Amniotic epithelial cell (primary cell): Measurements from ENCODE around the gene BGLAP.
A peak's percentile ranks its signal among the peaks of the same experiment; 100 is the strongest.
"Not testable (repeated sequence)": the region's sequence is repeated elsewhere in the genome, so short reads cannot be mapped to it uniquely, and the experiment has no call there.

ENCODE experiments used
- DNase-seq: peaks from one replicate; pipeline ENCODE4 v3.0.0-alpha.2; 2010; ENCODE audit warnings: low read depth

The BGLAP gene

GRCh38 chr1:156241926-156242325 lies at the start of gene BGLAP:
BGLAP (plus strand) TSS chr1:156242184; CDS start chr1:156242232, 48 bp downstream.
- no peak for DNase-seq

- no peak for DNase-seq
Measured at GRCh38 chr1:156193208-156193487, 48.8 kb upstream of the BGLAP start.

GRCh38 chr1:156193488-156194299 lies 48.3 kb upstream of the BGLAP start, which contains the start of gene SLC25A44:
SLC25A44 (plus strand) TSS chr1:156194104; CDS start chr1:156199848, 5,744 bp downstream.
- DNase-seq: peak; percentile 99

- DNase-seq: no peak
Measured at GRCh38 chr1:156194300-156194652, 47.7 kb upstream of the BGLAP start.

- no peak for DNase-seq
Measured at GRCh38 chr1:156195853-156196252, 46.1 kb upstream of the BGLAP start.

- DNase-seq: no peak
Measured at GRCh38 chr1:156196445-156196844, 45.5 kb upstream of the BGLAP start.

- no peak for DNase-seq
Measured at GRCh38 chr1:156198831-156199349, 43.1 kb upstream of the BGLAP start.

- no peak for DNase-seq
Measured at GRCh38 chr1:156200044-156200443, 41.9 kb upstream of the BGLAP start.

- DNase-seq: peak; percentile 94
Measured at GRCh38 chr1:156203331-156203730, 38.7 kb upstream of the BGLAP start.

- peak; percentile 42 for DNase-seq
Measured at GRCh38 chr1:156204686-156205085, 37.3 kb upstream of the BGLAP start.

GRCh38 chr1:156211243-156211642 lies 30.7 kb upstream of the BGLAP start:
- no peak for DNase-seq

- no peak for DNase-seq
Measured at GRCh38 chr1:156212130-156212529, 29.9 kb upstream of the BGLAP start.

- peak; percentile 94 for DNase-seq
Measured at GRCh38 chr1:156212833-156213643, 28.9 kb upstream of the BGLAP start, which contains the start of gene PMF1. PMF1 (plus strand) TSS chr1:156213007; CDS start chr1:156213016, 9 bp downstream.

GRCh38 chr1:156213644-156213966 lies 28.4 kb upstream of the BGLAP start:
- no peak for DNase-seq

GRCh38 chr1:156214024-156214748 lies 27.8 kb upstream of the BGLAP start:
- DNase-seq: peak; percentile 86

- DNase-seq: not testable (repeated sequence)
Measured at GRCh38 chr1:156216361-156217086, 25.5 kb upstream of the BGLAP start.

GRCh38 chr1:156217871-156218270 lies 24.1 kb upstream of the BGLAP start:
- no peak for DNase-seq

GRCh38 chr1:156220226-156220625 lies 21.8 kb upstream of the BGLAP start:
- DNase-seq: no peak

- DNase-seq: no peak
Measured at GRCh38 chr1:156221986-156222692, 19.8 kb upstream of the BGLAP start.

GRCh38 chr1:156225677-156226014 lies 16.3 kb upstream of the BGLAP start:
- no peak for DNase-seq

- DNase-seq: no peak
Measured at GRCh38 chr1:156226116-156226538, 15.9 kb upstream of the BGLAP start.
